Natural killer cell (primary cell): ENCODE results near the gene ASPM. TPM values are rescaled to one million over a fixed set of nuclear protein-coding genes. Genes with fewer than 3 reads are reported as not detected.

Experiments used
- ATAC-seq, 3 donors: fragments of 150-1000 bp in 2 of 3; fragments of 200-7000 bp in 1 of 3; cut with Tn5 transposase; 1 replicate in 1 of 3; 2 replicates in 2 of 3; pipeline ENCODE4 v1.10.0; 2021; ENCODE audit warnings: mild to moderate bottlenecking in 2 of 3, moderate library complexity in 2 of 3
- DNase-seq, 2 donors: peaks; one replicate each; pipeline versions ENCODE4 v3.0.0 to v3.0.0-alpha.2; 2013 to 2021; ENCODE audit warnings: mixed read lengths in 1 of 2
- H3K27ac ChIP-seq: one replicate; pipeline ENCODE4 v1.5.1; 2013; ENCODE audit warnings: mild to moderate bottlenecking, low read length
- H3K27me3 ChIP-seq: one replicate; pipeline ENCODE4 v1.6.1; 2013; ENCODE audit warnings: low read length; ENCODE audit not compliant: control insufficient read depth, insufficient read depth
- H3K36me3 ChIP-seq: one replicate; pipeline ENCODE4 v1.6.1; 2013; ENCODE audit warnings: low read length; ENCODE audit not compliant: control insufficient read depth, insufficient read depth
- H3K4me1 ChIP-seq: one replicate; pipeline ENCODE4 v1.6.1; 2013; ENCODE audit warnings: low read length; ENCODE audit not compliant: control insufficient read depth, insufficient read depth
- H3K4me3 ChIP-seq: one replicate; pipeline ENCODE4 v1.5.1; 2013; ENCODE audit warnings: low read length
- H3K9me3 ChIP-seq: one replicate; pipeline ENCODE4 v1.6.1; 2013; ENCODE audit warnings: low read length; ENCODE audit not compliant: control insufficient read depth, insufficient read depth
- H3K27ac Mint-ChIP-seq, 2 donors: one replicate each; pipeline ENCODE4 v1.8.0; 2022; ENCODE audit warnings: mild to moderate bottlenecking in 2 of 2, mixed read lengths in 2 of 2, moderate library complexity in 1 of 2
- H3K27me3 Mint-ChIP-seq, 2 donors: one replicate each; pipeline ENCODE4 v1.8.0; 2022; ENCODE audit warnings: low read depth in 2 of 2, mixed read lengths in 2 of 2
- H3K36me3 Mint-ChIP-seq: one replicate; pipeline ENCODE4 v1.8.0; 2022; ENCODE audit warnings: mixed read lengths
- H3K4me1 Mint-ChIP-seq, 2 donors: one replicate each; pipeline ENCODE4 v1.8.0; 2022; ENCODE audit warnings: mixed read lengths in 2 of 2
- H3K4me3 Mint-ChIP-seq: one replicate; pipeline ENCODE4 v1.8.0; 2022; ENCODE audit warnings: mild to moderate bottlenecking, moderate library complexity, mixed read lengths
- H3K9me3 Mint-ChIP-seq, 2 donors: one replicate each; pipeline ENCODE4 v1.8.0; 2022; ENCODE audit warnings: mixed read lengths in 2 of 2
- CTCF ChIP-seq: fragments of 200-600 bp; IDR thresholded peaks from one replicate; pipeline ENCODE4 v1.8.0; 2022; ENCODE audit warnings: antibody characterized with exemption
- WGBS: methylation state at CpG from one replicate; pipeline ENCODE4 v1.1.7; 2013; ENCODE audit warnings: missing lambda C conversion rate; ENCODE audit not compliant: insufficient coverage; 5-methylcytosine and 5-hydroxymethylcytosine counted together
- intact Hi-C: fragments of 100-400 bp; cut with micrococcal nuclease; formaldehyde crosslinking; loops from one replicate; pipeline ENCODE4 v1.14.2; 2022
- total RNA-seq, 4 donors: library from RNA; stranded (reverse); fragments of 120-200 nt in 1 of 4; gene quantifications; one replicate each; pipeline versions ENCODE4 v1.2.3 to v1.2.4, GENCODE V29; 2013 to 2022

Gene ASPM
- total RNA-seq, 3 donors from 2014 or later (not counting 1 experiment from before 2014, with no cell fraction given): 0.73 to 1.9 (median 1.1) TPM

- no peak for DNase-seq
- H3K4me3 ChIP-seq: no peak overlapping the region
These were observed 27.4 kb upstream of the ASPM start for GRCh38 chr1:197173571-197174507.

GRCh38 chr1:197171531-197171930, 25.1 kb upstream of the ASPM start:
- intact Hi-C loops: no loop called here
- H3K27me3 Mint-ChIP-seq: no peaks in the 10 kb centered on the region
- ATAC-seq: no peak
- no peak for TF ChIP-seq CTCF
- H3K4me3 Mint-ChIP-seq: no peak overlapping the region
- Histone ChIP-seq H3K27me3 (no peaks in the 10 kb centered on the region), H3K9me3 (no peaks in the 10 kb centered on the region), H3K27ac (no peak overlapping the region), H3K36me3 (peaks cover 44% of the 10 kb centered on the region), H3K4me3 (no peak overlapping the region), H3K4me1 (no peaks in the 10 kb centered on the region)
- H3K9me3 Mint-ChIP-seq: no peaks in the 10 kb centered on the region
- DNase-seq: no peak
- H3K4me1 Mint-ChIP-seq: no peaks in the 10 kb centered on the region
- H3K27ac Mint-ChIP-seq: peak overlapping the region in 1 of 2 donors; percentile 5
- 100% methylated on average over 1 of the region's 2 CpGs for WGBS
- peaks cover 11% of the 10 kb centered on the region for H3K36me3 Mint-ChIP-seq

More at GRCh38 chr1:197173571-197174507, 27.4 kb upstream of the ASPM start:
- H3K4me3 Mint-ChIP-seq: no peak overlapping the region
- intact Hi-C loops: no loop called here
- no peaks in the 10 kb centered on the region for H3K9me3 Mint-ChIP-seq
- no peaks in the 10 kb centered on the region for H3K27me3 ChIP-seq
- ATAC-seq: peak in 1 of 3 donors; percentile 58
- no peak for TF ChIP-seq CTCF
- peaks cover 11% of the 10 kb centered on the region for H3K36me3 Mint-ChIP-seq
- no peak overlapping the region for H3K27ac Mint-ChIP-seq
- H3K27ac ChIP-seq: no peak overlapping the region
- no peaks in the 10 kb centered on the region for H3K4me1 Mint-ChIP-seq
- 86% methylated on average over 5 of the region's 5 CpGs for WGBS
- H3K36me3 ChIP-seq: peaks cover 64% of the 10 kb centered on the region
- H3K27me3 Mint-ChIP-seq: no peaks in the 10 kb centered on the region
- H3K4me1 ChIP-seq: no peaks in the 10 kb centered on the region
- no peaks in the 10 kb centered on the region for H3K9me3 ChIP-seq

- Histone ChIP-seq H3K36me3 (peaks cover 35% of the 10 kb centered on the region), H3K27me3 (no peaks in the 10 kb centered on the region), H3K27ac (no peak overlapping the region), H3K9me3 (no peaks in the 10 kb centered on the region), H3K4me1 (no peaks in the 10 kb centered on the region), H3K4me3 (no peak overlapping the region)
- Mint-ChIP-seq H3K27me3 (no peaks in the 10 kb centered on the region), H3K4me1 (no peaks in the 10 kb centered on the region), H3K27ac (no peak overlapping the region), H3K36me3 (peaks cover 11% of the 10 kb centered on the region), H3K4me3 (no peak overlapping the region), H3K9me3 (no peaks in the 10 kb centered on the region)
- no peak for TF ChIP-seq CTCF
- ATAC-seq (no peak), DNase-seq (no peak)
- intact Hi-C loops: no loop called here
These were observed 24.1 kb upstream of the ASPM start for GRCh38 chr1:197170538-197170937.
